Activated naive CD4-positive, alpha-beta T cell treated with anti-CD3 and anti-CD28 coated beads, Interleukin-2, amount 50 U/mL, for 72 hours (primary cell): Measurements from ENCODE around the gene INPP5D. TPM values are rescaled to one million over a fixed set of nuclear protein-coding genes. Genes with fewer than 3 reads are reported as not detected.

Source experiments
- ATAC-seq, 2 donors: fragments of 150-1000 bp; cut with Tn5 transposase; 2 replicates each; pipeline ENCODE4 v1.10.0; 2021; ENCODE audit warnings: mild to moderate bottlenecking in 2 of 2, moderate library complexity in 2 of 2
- DNase-seq, 2 donors: peaks; one replicate each; pipeline ENCODE4 v3.0.0; 2021 to 2022; ENCODE audit warnings: low spot score in 2 of 2
- H3K27ac Mint-ChIP-seq, 2 donors: one replicate each; pipeline ENCODE4 v1.8.0; 2022; ENCODE audit warnings: mild to moderate bottlenecking in 2 of 2, mixed read lengths in 2 of 2
- H3K36me3 Mint-ChIP-seq, 2 donors: one replicate each; pipeline ENCODE4 v1.8.0; 2022; ENCODE audit warnings: mixed read lengths in 2 of 2
- H3K9me3 Mint-ChIP-seq, 2 donors: one replicate each; pipeline ENCODE4 v1.8.0; 2022; ENCODE audit warnings: mixed read lengths in 2 of 2
- total RNA-seq, 2 donors: library from RNA; stranded (reverse); gene quantifications; one replicate each; pipeline ENCODE4 v1.2.3, GENCODE V29; 2022

INPP5D gene
- total RNA-seq, 2 donors from 2014 or later, result 70.7 to 71.1 TPM

DNA sequence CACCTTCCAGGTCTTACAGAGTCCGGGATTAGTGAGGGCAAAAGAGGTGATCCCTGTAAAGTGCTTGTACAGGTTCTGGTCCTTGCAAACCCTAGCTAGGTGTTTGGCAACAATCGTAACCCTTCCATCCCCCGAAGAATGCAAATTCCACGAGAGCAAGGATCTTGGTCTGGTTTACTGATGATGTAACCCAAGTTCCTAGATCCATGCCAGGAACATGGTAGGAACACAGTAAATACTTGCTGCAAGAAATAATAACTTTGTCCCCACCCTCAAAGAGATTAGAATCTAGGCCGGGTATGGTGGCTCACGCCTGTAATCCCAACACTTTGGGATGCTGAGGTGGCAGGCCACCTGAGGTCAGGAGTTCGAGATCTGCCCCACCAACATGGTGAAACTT, 34.4 kb upstream of the INPP5D start:
- H3K36me3 Mint-ChIP-seq, result no peaks in the 10 kb centered on the region
- H3K9me3 Mint-ChIP-seq, result no peaks in the 10 kb centered on the region
- no peak overlapping the region for H3K27ac Mint-ChIP-seq
- ATAC-seq (no peak), DNase-seq (no peak)

- Mint-ChIP-seq H3K9me3 (no peaks in the 10 kb centered on the region), H3K27ac (no peak overlapping the region), H3K36me3 (no peaks in the 10 kb centered on the region)
- ATAC-seq (no peak), DNase-seq (no peak)
Measured at GRCh38 chr2:233026198-233026813, 33.8 kb upstream of the INPP5D start.

DNA sequence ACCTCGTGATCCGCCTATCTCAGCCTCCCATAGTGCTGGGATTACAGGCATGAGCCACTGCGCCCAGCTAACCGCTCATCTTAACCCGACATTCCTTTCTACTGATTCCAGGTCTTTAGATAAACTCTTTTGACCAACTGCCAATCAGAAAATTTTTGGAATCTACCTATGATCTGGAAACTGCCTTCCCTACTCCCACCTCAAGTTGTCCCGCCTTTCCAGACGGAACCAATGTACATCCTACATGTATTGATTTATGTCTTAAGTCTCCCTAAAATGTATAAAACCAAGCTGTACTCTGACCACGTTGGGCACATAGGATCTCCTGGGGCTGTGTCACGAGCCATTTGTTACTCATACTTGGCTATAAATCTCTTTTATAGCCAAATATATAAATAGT, 30.8 kb upstream of the INPP5D start:
- no peak for DNase-seq
- peak overlapping the region in 1 of 2 donors; percentile 19 for H3K27ac Mint-ChIP-seq
- no peaks in the 10 kb centered on the region for H3K36me3 Mint-ChIP-seq
- H3K9me3 Mint-ChIP-seq, result no peaks in the 10 kb centered on the region
- no peak for ATAC-seq

- DNase-seq (no peak), ATAC-seq (no peak)
- Mint-ChIP-seq H3K27ac (no peak overlapping the region), H3K9me3 (no peaks in the 10 kb centered on the region), H3K36me3 (no peaks in the 10 kb centered on the region)
Measured at GRCh38 chr2:233031556-233032500, 28.3 kb upstream of the INPP5D start.

DNA sequence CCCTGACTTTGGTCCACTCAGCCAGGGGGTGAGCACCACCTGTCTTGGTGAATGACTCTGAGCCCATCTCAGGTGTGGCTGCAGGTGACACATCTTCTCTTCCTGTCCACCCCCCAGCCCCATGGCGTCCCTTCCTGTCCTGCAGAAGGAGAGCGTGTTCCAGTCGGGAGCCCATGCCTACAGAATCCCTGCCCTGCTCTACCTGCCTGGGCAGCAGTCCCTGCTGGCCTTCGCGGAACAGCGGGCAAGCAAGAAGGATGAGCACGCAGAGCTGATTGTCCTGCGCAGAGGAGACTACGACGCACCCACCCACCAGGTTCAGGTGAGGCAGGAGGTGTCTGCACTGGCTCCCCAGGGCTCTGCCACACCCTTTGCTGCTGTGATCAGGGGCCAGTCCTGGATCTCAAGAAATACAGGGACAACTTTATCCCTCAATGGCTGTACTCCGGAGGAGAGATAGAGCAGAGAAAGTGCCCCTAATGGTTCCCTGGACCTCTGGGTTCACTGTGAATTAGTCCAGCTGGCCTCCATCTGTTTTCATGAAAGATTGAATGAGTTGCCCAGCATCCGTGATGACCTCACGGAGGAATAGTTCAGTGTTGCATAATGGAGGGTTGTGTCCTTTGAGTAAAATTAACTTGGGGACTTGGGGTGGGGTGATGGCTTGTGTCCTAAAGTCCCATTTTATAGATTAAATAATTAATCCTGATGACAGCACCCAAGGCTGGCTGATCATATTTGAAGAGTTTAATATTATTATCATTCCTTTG, 27.4 kb upstream of the INPP5D start, which contains the start of gene NEU2:
Gene NEU2 (plus strand): TSS at position 122 of the 770 bp plus-strand sequence. CDS start 0 bp downstream, at position 122.
- ATAC-seq (no peak), DNase-seq (no peak)
- Mint-ChIP-seq H3K9me3 (no peaks in the 10 kb centered on the region), H3K27ac (peak within 1 kb of the TSS in 1 of 2 donors; percentile 36), H3K36me3 (no peaks in the 10 kb centered on the region)

- DNase-seq (no peak), ATAC-seq (peak in 1 of 2 donors; percentile 56)
- Mint-ChIP-seq H3K9me3 (no peaks in the 10 kb centered on the region), H3K27ac (peak overlapping the region in 1 of 2 donors; percentile 47), H3K36me3 (no peaks in the 10 kb centered on the region)
Measured at GRCh38 chr2:233033672-233034071, 26.5 kb upstream of the INPP5D start.

DNA sequence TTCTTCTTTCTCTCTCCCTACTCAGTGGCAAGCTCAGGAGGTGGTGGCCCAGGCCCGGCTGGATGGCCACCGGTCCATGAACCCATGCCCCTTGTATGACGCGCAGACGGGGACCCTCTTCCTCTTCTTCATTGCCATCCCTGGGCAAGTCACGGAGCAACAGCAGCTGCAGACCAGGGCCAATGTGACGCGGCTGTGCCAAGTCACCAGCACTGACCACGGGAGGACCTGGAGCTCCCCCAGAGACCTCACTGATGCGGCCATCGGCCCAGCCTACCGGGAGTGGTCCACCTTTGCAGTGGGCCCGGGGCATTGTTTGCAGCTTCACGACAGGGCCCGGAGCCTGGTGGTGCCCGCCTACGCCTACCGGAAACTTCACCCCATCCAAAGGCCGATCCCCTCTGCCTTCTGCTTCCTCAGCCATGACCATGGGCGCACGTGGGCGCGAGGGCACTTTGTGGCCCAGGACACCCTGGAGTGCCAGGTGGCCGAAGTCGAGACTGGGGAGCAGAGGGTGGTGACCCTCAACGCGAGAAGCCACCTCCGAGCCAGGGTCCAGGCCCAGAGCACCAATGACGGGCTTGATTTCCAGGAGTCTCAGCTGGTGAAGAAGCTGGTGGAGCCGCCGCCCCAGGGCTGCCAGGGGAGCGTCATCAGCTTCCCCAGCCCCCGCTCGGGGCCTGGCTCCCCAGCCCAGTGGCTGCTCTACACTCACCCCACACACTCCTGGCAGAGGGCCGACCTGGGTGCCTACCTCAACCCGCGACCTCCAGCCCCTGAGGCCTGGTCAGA, 25.9 kb upstream of the INPP5D start:
- Mint-ChIP-seq H3K9me3 (no peaks in the 10 kb centered on the region), H3K36me3 (no peaks in the 10 kb centered on the region), H3K27ac (peak overlapping the region in 1 of 2 donors; percentile 47)
- DNase-seq, result no peak
- no peak for ATAC-seq

GRCh38 chr2:233035426-233036161, 24.5 kb upstream of the INPP5D start:
- Mint-ChIP-seq H3K36me3 (no peaks in the 10 kb centered on the region), H3K27ac (no peak overlapping the region), H3K9me3 (no peaks in the 10 kb centered on the region)
- DNase-seq (no peak), ATAC-seq (no peak)

DNA sequence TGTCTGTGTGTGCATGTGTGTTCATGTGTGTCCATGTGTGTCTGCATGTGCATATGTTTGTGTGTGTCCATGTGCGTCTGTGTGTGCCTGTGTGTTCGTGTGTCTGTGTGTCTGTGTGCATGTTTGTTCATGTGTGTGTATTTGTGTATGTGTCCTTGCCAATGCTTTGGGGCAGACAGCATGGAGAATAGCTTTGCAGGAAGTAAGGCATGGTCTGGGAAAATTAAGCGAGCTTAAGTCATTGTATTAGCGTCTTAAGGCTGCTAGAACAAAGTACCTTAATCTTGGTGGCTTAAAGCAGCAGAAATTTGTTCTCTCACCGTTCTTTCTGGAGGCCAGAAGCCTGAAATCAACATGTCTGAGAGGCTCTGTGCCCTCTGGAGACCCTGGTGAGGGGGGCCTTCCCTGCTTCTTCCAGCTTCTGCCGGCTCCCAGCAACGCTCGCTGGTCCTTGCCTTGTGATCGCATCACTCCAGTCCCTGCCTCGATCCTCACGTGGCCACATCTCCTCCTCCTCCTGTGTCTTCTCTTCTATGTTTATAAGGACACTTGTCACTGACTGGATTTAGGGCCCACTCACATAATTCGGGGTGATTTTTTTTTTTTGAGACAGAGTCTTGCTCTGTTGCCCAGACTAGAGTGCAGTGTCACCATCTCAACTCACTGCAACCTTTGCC, 23.8 kb upstream of the INPP5D start:
- DNase-seq (no peak), ATAC-seq (no peak)
- H3K9me3 Mint-ChIP-seq, result no peaks in the 10 kb centered on the region
- no peaks in the 10 kb centered on the region for H3K36me3 Mint-ChIP-seq
- no peak overlapping the region for H3K27ac Mint-ChIP-seq

DNA sequence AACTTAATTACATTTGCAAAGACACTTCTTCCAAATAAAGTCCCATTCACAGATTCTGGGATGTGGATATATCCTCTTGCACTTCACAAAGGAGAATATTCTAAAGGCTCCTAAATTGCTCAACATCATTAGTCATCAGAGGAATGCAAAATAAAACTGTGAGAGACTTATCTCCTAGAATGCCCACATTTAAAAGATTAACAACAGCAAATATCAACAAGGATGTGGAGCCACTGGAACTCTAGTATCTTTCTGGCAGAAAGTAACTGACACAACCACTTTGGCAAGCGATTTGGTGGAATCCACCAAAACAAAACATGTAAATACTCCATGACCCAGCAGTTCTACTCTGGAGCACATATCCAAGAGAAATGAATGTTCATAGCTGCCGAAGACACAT, 23.1 kb upstream of the INPP5D start:
- H3K27ac Mint-ChIP-seq, result no peak overlapping the region
- ATAC-seq, result no peak
- DNase-seq, result no peak
- no peaks in the 10 kb centered on the region for H3K36me3 Mint-ChIP-seq
- no peaks in the 10 kb centered on the region for H3K9me3 Mint-ChIP-seq

DNA sequence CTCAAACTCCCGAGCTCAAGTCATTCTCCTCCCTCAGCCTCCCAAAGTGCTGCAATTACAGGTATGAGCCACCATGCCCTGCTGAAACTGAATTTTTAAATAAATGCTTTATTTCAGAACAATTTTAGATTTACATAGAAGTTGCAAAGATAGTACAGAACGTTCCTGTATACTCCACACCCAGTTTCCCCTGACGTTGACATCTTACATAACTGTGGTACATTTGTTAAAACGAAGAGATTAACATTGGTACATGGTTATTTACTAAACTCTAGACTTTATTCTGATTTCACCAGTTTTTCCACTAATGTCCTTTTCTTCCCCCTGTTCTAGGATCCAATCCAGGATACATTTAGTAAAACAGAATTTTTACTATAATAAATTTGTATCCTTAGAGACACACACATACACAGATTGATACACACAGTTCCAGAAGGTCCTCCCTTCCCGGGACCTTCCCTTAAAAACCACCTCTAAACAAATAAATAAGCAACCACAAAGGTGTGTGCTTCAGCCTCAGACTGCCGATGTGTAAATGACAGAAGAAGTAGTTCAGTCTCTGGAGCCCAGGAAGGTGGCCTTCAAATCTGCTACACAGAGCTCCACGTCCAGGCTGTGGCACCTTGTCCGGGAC, 20.8 kb upstream of the INPP5D start:
- no peak overlapping the region for H3K27ac Mint-ChIP-seq
- H3K9me3 Mint-ChIP-seq, result no peaks in the 10 kb centered on the region
- ATAC-seq (no peak), DNase-seq (no peak)
- H3K36me3 Mint-ChIP-seq, result no peaks in the 10 kb centered on the region

DNA sequence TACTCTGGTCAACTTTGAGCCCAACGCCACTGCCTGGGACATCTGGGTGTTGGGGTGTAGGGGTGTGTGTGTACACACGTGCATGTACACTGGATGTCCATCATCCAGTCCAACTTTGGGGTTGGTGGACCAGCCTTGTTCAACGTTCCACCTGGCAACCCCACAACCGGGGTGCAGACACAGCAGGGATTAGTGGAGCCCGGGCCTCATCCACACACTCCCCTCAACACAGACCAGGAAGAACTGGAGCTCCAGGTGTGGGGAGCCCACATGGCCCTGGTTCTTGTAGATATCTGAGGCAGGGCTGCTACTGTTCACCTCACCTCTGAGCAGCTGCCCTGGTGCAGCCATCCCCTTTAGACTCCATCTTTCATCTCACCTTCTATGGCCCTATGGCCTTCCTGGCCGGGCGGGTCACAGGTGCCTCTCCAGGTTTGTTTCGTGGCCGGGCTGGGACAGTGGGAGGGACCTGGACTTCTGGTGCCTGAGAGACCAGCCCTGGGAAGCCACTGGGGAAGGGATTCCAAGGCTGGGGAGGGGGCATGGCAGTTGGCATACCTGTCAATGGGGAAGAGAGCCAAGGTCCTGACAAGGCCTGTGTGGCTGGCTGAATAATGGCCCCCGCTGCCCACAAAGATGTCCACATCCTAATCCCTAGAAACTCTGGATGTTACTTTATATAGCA, 20.2 kb upstream of the INPP5D start:
- H3K27ac Mint-ChIP-seq, result no peak overlapping the region
- no peaks in the 10 kb centered on the region for H3K9me3 Mint-ChIP-seq
- DNase-seq, result no peak
- H3K36me3 Mint-ChIP-seq, result no peaks in the 10 kb centered on the region
- ATAC-seq, result no peak

- no peak overlapping the region for H3K27ac Mint-ChIP-seq
- ATAC-seq, result no peak
- no peak for DNase-seq
- no peaks in the 10 kb centered on the region for H3K9me3 Mint-ChIP-seq
- no peaks in the 10 kb centered on the region for H3K36me3 Mint-ChIP-seq
Measured at GRCh38 chr2:233040571-233040970, 19.6 kb upstream of the INPP5D start.

GRCh38 chr2:233041722-233042323, 18.3 kb upstream of the INPP5D start:
- DNase-seq (no peak), ATAC-seq (no peak)
- Mint-ChIP-seq H3K9me3 (no peaks in the 10 kb centered on the region), H3K27ac (no peak overlapping the region), H3K36me3 (no peaks in the 10 kb centered on the region)
